Omental fat pad (tissue), 4 donors: ENCODE data around the gene DNMT3L. TPM values are rescaled to one million over a fixed set of nuclear protein-coding genes. Genes with fewer than 3 reads are reported as not detected.

Experiments used
- ATAC-seq: fragments of 150-250 bp; one replicate; pipeline ENCODE4 v1.9.1; 2016; ENCODE audit warnings: mild to moderate bottlenecking, moderate library complexity; ENCODE audit not compliant: low FRiP score
- DNase-seq: peaks from one replicate; pipeline ENCODE4 v3.0.0-alpha.2; 2019; ENCODE audit warnings: low spot score
- CTCF ChIP-seq, 3 donors: fragments of 450-650 bp; IDR thresholded peaks; one replicate each; pipeline ENCODE4 v1.5.1; 2016 to 2017; ENCODE audit warnings: antibody characterized with exemption in 3 of 3, mild to moderate bottlenecking in 3 of 3, moderate library complexity in 2 of 3
- total RNA-seq, 4 donors: library from RNA; depleted of rRNA; stranded (reverse); fragments of >200 nt; gene quantifications; one replicate each; pipeline ENCODE4 v1.1.0, GENCODE V29; 2016

Gene DNMT3L
- total RNA-seq, 4 donors from 2014 or later: not detected

DNA sequence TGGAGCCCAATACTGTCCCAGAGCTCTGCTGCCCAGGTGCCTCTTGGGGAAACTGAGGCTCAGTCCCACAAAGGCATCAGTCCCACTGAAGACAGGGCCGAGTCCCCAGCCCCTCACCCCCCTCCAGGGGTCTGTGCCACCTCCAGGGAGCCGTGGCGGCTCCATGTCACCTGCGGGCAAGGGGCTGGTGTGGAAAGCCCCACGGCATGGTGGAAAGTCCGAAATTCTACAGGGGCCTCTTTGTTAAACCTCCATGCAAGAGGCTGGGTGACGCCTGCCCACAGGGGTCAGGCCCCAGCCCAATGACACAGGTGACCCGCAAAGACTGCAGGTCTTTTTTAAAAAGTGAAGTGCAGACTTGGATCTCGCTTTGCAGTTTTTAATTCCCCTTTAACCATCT lies 20.7 kb upstream of the DNMT3L start:
- DNase-seq (no peak), ATAC-seq (no peak)
- TF ChIP-seq CTCF (IDR thresholded peaks at IDR 0.05): no peak

DNA sequence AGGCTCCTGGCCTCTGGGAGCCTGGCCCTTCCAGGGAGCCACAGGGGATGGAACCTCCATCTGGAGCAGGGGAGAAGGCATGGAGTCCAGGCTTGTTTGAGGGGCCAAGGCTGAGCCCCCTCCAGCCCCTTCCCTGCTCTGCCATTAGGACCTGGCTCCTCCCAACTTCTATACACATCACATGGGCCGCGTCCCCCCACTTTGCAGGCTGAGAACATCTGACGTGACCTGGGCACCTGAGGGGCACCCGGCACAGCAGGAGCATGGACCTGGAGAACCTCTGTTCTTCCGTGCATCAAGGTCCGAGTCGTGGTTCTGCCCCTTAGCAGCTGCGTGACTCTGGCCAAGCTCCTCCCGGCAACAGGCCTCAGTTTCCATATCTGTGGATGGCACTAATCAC lies 20.1 kb upstream of the DNMT3L start:
- TF ChIP-seq CTCF (IDR thresholded peaks at IDR 0.05): no peak
- DNase-seq (no peak), ATAC-seq (no peak)

DNA sequence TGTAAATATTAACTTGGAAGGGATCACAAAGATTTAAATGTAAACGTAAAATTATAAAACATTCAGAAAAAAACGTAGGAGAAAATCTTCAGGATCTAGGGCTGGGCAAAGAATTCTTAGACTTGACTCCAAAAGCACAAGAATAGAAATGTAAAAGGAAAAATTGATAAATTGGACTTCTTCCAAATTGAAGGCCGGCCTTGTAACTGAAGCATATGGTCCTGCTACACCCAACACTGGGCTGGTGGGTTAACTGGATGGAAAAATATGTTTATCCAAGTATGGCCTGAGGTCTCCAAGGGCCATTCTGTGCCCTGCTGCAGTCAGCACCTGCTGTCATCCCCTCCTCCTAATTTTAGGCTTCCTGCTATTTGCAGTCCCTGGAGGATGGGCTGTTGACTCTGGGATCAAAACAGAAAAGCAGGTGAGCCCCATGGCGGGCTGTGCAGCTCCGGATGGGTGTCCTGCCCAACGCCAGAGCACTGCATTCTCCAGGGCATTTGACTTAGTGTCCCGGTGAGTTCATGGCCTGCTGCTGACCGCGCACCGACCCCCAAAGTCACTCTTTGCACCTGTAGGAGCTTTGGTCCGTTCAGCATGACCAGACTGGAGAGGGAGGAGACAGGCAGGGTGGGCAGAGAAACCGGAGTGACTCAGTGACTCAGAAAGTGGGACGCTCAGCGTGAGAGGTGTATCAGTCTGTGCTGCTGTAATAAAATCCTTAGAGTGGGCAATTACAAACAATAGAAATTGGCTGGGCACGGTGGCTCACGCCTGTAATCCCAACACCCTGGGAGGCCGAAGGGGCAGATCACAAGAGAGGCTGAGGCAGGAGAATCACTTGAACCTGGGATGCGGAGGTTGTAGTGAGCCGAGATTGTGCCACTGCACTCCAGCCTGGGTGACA lies 17.9 kb upstream of the DNMT3L start:
- DNase-seq: no peak
- no peak for TF ChIP-seq CTCF (IDR thresholded peaks at IDR 0.05)
- ATAC-seq: no peak

DNA sequence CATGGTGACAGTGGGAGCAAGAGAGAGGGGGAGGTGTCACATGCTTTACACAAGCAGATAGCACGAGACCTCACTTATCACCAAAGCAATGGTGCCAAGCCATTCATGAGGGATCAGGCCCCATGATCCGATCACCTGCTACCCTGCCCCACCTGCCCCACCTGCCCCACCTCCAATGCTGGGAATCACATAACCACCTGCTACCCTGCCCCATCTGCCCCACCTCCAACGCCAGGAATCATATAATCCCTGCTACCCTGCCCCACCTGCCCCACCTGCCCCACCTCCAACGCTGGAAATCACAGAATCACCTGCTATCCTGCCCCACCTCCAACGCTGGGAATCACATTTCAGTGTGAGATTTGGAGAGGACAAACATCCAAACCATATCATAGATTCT lies 13.3 kb upstream of the DNMT3L start:
- ATAC-seq (no peak), DNase-seq (no peak)

DNA sequence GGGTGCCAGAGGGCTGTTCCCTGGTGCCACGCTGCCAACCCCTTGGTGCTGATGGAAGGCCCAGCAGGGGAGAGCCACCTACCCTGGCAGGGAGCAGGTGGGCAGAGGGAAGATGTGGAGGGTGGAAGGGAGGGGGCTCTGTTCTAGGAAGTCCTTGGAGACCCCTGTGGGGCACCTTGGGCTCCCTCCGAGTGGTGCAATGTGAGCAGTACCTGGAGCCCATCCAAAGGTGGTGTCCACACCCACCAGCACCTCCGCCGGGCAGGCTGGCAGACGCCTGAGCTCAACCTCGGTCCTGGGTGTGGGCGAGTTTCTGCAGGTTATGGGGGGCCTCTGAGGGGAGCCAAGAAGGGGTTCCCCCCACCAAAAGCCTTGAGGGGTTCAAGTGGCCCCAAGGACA lies 11.3 kb upstream of the DNMT3L start:
- no peak for DNase-seq
- no peak for TF ChIP-seq CTCF (IDR thresholded peaks at IDR 0.05)
- ATAC-seq: no peak

More for the DNA sequence above, 13.3 kb upstream of the DNMT3L start:
- TF ChIP-seq CTCF (IDR thresholded peaks at IDR 0.05): no peak

GRCh38 chr21:44272284-44272858 lies 10.7 kb upstream of the DNMT3L start:
- no peak for ATAC-seq
- no peak for TF ChIP-seq CTCF (IDR thresholded peaks at IDR 0.05)
- no peak for DNase-seq
